ENCODE results near the gene PLN. TPM values are rescaled to one million over a fixed set of nuclear protein-coding genes. Genes with fewer than 3 reads are reported as not detected.

Gene PLN
- total and polyA plus RNA-seq, 7 donors: 72.7 to 239 (median 208) TPM

- WGBS, 3 donors: 95 to 96% (median 96%) methylated on average over 13 of the region's 13 CpGs
Observed at GRCh38 chr6:118574051-118574865, 26.2 kb downstream of the PLN start.

DNA sequence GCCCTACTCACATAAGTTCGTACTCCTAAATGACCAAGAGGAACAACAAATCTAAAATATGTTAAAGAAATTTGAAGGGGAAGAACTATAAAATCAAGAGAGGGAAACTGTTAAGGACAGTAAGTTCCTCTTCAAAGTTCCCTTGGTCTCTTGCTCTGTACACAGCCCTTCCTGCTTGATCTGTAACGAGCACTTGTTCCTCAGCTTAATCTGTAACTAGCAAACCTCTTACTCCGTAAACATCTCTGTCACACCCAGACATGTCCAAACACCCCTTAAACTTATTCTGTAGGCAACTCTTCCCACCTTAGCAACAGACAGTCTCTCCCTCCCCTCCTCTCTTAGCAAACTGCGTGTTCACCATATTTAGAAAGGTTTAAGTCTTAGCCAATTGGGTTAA is 29.9 kb downstream of the PLN start:
- intact Hi-C loops (cut with DNase I): no loop called here
- no peak overlapping the region for H3K4me3 ChIP-seq
- peaks cover 7 to 8% of the 10 kb centered on the region in 2 donors for H3K36me3 ChIP-seq (ENCODE audit: insufficient read depth in 1 of 2, low read depth in 1 of 2)
- no peaks in the 10 kb centered on the region for H3K27me3 ChIP-seq (ENCODE audit: insufficient read depth in 3 of 3, low read length in 2 of 3)
- peaks cover 43% of the 10 kb centered on the region for H3K9me3 ChIP-seq
- WGBS, 3 donors: 72 to 89% (median 74%) methylated on average over 4 of the region's 4 CpGs
- DNase-seq: no peak
- no peak for TF ChIP-seq CTCF (IDR thresholded peaks at IDR 0.05)
- ATAC-seq: no peak
- peaks cover 21% of the 10 kb centered on the region for H3K4me1 ChIP-seq
- H3K27ac ChIP-seq: no peak overlapping the region

More at GRCh38 chr6:118574051-118574865, 26.2 kb downstream of the PLN start:
- H3K4me1 ChIP-seq: peaks cover 16% of the 10 kb centered on the region
- ATAC-seq: no peak
- no peak overlapping the region for H3K27ac ChIP-seq
- intact Hi-C loops (cut with DNase I): no loop called here
- DNase-seq: no peak
- H3K9me3 ChIP-seq: peaks cover 43% of the 10 kb centered on the region
- H3K27me3 ChIP-seq (ENCODE audit: insufficient read depth in 3 of 3, low read length in 2 of 3): no peaks in the 10 kb centered on the region
- no peak for TF ChIP-seq CTCF (IDR thresholded peaks at IDR 0.05)
- H3K36me3 ChIP-seq (ENCODE audit: insufficient read depth in 1 of 2, low read depth in 1 of 2): peaks cover 7 to 8% of the 10 kb centered on the region in 2 donors
- H3K4me3 ChIP-seq: no peak overlapping the region

- no peak for ATAC-seq
- no peaks in the 10 kb centered on the region for H3K27me3 ChIP-seq (ENCODE audit: insufficient read depth in 3 of 3, low read length in 2 of 3)
- no peak for DNase-seq
- intact Hi-C loops (cut with DNase I): no loop called here
- H3K4me1 ChIP-seq: peaks cover 23% of the 10 kb centered on the region
- peaks cover 7% of the 10 kb centered on the region in 2 donors for H3K36me3 ChIP-seq (ENCODE audit: insufficient read depth in 1 of 2, low read depth in 1 of 2)
- H3K9me3 ChIP-seq: peaks cover 39% of the 10 kb centered on the region
- WGBS, 3 donors: 97 to 98% (median 98%) methylated on average over 12 of the region's 12 CpGs
- TF ChIP-seq CTCF (IDR thresholded peaks at IDR 0.05): no peak
- no peak overlapping the region for H3K27ac ChIP-seq
- H3K4me3 ChIP-seq: no peak overlapping the region
Observed at GRCh38 chr6:118578617-118579016, 30.5 kb downstream of the PLN start.

- no peak for DNase-seq
- WGBS, 3 donors: 93 to 94% (median 94%) methylated on average over 2 of the region's 2 CpGs
Observed at GRCh38 chr6:118579786-118580185, 31.7 kb downstream of the PLN start.

More at GRCh38 chr6:118579786-118580185, 31.7 kb downstream of the PLN start:
- intact Hi-C loops (cut with DNase I): loop anchor here (2.0 to 5.0 kb wide), 2 partner anchors 38 to 295 kb away; no protein-coding TSS in a partner anchor
- Histone ChIP-seq H3K9me3 (peaks cover 27% of the 10 kb centered on the region), H3K27ac (peak overlapping the region; percentile 86), H3K27me3 (ENCODE audit: insufficient read depth in 3 of 3, low read length in 2 of 3) (no peaks in the 10 kb centered on the region), H3K36me3 (ENCODE audit: insufficient read depth in 1 of 2, low read depth in 1 of 2) (peaks cover 0 to 7% of the 10 kb centered on the region in 2 donors), H3K4me3 (no peak overlapping the region), H3K4me1 (peaks cover 23% of the 10 kb centered on the region)
- no peak for TF ChIP-seq CTCF (IDR thresholded peaks at IDR 0.05)
- ATAC-seq: no peak
